Left forelimb (tissue), 1 donor: ENCODE data around the gene C1QTNF8.
A peak's percentile ranks its signal among the peaks of the same experiment; 100 is the strongest.

Source experiments
- DNase-seq: peaks from one replicate; pipeline ENCODE4 v3.0.0-alpha.2; 2018; ENCODE audit warnings: low spot score

The C1QTNF8 gene

DNA sequence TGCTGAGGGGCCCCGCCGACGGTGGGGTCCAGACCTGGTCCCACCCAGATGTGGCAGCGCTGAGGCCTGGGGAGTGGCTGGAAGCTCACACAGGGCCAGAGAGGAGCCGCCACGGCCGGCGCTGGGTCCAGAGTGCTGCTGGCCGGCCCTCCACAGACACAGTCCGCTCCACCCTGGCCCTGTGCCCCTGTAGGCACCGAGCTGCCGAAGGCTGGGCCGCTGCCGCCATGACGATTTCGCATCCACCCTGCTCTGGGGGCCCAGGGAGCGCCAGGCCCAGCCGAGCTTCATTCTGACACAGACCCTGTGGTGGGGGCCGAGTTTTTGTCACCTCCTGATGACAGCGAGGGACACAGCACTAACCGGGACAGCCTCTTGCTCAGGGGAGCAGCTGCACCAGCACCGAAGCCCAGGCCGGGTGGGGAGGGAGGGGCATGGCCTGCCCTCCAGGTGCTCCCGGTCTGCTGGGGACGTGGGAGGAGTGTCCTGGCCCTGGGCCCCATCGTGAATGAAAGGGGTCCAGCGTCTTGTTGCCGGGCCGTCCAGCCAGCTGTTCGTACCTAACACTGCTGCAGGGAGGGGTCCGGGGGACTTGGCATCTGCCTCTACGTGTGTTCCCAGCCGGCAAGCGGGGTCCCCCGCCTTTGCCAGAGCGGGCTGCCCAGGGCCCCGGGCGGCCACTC lies 50.6 kb downstream of the C1QTNF8 start:
- DNase-seq: peak; percentile 83

DNA sequence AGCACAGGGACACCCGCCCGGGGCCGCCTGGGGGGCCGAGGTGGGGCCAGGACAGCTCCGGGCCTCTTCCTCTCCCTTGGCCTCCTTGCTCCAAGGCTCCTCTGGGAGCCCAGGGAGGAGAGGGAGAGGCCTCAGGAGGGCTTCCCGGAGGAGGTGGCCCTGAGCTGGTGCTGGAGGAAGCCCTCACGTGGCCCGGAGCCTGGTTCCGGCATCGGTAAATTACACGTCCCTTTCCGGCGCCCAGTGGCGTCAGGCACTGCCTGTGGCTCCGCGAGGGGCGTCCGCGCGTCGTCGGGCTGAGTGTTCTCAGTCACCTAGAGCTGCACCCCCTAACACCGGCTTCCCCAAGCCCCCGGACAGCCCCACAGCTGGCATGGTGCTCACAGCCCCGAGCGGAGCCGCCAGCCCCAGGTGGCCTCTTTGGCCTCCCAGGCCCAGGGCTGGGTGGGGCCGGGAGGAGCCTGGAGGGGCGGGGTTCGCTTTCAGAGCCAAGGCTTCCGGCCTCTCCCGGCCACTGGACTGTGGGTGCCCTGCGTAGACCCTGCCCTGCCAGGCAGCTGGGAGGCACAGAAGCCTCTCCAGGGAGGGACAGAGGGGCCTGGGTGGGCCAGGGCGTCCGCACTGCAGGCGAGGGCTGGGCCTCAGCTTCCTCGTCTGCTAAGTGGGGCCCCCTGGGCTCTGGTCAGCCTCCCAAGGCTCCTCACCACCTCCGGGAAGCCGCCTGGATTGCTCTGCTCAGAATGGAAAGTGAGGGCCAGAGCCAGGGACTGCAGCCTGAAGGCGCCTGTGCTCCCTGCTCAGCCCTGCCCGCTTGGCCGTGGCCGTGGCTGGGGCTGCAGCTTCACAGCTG lies 51.4 kb downstream of the C1QTNF8 start:
- DNase-seq: no peak

DNA sequence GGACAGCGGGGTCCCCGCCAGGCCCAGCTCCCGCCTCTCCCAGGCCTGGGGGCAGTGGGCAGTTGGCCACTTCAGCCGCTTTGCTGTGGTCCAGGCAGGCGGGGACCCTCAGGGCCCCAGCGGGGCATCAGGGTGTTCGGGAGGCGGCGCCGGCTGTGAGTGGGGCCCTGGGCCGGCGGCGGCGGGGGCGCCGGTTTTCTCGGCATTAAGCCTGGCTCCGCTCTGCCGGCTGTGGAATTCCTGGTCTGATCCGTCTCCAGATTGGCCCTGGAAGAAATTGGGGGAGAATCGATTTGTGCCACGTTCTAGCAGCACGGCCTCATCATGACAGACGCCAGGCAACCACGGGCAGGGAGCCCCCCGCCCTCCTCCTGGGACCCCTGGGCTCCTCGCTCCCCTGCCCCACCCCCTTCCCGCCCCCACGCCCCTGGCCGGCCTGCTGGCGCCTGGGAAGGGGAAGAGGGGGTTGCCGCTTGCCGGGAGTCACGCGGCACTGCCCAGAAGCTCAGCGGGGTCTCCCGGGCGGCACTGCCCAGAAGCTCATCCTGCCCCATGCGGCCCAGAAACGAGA lies 52.1 kb downstream of the C1QTNF8 start:
- peak; percentile 78 for DNase-seq

DNA sequence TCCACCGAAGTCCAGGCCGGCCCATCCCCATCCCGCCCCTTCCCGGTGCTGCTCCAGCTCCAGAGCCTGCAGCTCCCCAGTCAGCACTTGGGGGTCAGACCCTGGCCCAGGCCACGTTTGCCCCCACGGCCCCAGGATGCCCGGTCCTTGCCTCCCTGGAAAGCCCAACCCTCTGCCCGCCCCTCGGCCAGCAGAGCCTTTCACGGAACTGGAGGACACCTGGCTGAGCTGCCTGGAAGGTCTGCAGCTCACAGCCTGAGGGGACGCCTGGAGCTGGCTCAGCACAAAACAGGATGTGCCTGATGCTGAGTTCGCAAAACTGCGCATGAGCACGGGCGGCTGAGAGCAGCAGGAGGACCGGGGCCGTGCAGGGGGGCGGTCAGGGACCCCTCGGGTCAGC lies 53.2 kb downstream of the C1QTNF8 start:
- no peak for DNase-seq

DNA sequence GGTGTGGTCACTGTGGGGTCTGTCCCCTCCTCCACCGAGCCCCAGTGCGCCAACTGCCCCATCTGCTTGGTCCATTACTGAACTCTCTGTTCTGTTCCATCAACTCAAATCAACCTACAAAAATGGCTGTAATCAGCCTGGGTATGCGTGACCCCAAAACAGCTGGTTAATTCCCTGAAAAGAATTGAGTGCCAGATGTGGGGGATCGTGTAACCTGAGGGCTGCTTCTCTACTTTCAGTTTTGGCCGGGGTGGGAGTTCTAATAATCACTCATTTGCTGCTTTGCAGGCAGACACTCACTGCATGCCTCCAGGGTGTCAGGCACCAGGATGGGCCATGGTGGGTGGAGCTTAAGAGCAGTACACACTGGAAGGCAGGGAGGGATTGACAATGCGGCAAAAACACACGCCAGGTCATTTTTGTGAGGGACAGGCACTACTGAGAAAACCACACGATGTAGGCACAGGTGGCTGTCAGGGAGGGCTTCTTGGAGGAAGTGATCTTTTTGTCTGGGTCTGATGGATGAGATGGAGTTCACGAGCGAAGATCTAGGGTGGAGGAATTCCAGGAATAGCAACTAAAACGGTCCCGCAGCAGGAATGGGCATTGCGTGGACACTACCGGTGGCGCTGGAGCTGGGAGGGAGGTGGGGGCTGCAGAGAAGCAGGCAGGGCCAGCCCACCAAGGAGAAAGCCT lies 53.8 kb downstream of the C1QTNF8 start:
- no peak for DNase-seq

DNA sequence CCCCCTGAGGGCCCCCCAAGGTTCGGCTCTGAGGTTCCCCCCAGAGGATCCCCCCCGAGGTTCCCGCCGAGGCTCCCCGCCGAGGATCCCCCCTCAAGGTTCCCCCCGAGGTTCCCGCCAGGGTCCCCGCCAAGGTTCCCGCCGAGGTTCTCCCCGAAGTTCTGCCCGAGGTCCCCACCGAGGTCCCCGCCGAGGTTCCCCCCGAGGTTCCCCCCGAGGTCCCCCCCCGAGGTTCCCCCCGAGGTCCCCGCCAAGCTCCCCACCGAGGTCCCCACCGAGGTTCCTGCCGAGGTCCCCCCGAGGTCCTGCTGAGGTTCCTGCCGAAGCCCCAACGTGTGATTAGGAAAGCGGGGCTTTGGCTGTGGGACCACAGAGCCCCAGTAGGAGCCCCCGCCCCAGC lies 55.7 kb downstream of the C1QTNF8 start:
- DNase-seq: no peak

DNA sequence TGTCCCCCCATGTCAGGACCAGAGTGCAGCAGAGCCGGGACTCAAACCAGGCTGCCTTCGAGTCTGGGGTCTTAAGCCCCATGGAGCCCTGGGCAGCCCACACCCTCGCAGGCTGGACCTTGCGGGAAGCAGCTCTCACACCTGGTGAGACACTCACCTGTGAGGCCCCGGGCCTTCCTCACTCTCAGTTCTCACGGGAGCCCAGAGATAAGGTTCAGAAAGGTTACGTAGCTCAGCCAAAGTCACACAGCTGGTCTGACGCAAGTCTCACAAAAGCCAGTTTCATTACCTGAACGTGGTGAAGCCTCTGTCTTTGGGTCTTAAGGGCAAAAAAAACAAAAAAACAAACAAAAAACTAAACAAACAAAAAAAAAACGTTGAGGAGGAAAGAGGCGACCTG lies 56.3 kb downstream of the C1QTNF8 start:
- no peak for DNase-seq

DNA sequence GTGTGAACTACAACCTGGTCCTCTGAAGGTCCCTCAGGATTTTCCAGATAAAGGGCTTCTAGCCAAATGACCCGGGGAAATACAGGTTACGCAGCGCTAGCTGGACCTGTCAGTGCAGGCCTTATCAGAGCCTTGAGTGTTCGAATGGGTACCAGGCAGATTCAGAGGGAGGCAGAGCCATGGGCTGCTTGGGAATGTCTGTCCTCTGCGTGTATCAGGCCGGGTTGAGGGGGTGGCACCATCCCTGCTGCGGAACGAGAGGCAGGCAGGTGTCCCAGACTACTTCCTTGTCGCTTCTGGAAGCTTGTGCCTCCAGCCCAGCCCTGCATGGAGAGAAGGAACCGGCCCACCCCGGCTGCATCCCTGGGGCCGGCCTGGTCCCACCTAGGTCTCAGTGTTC lies 57.1 kb downstream of the C1QTNF8 start:
- no peak for DNase-seq
